ENCODE results near the gene COA8. TPM values are rescaled to one million over a fixed set of nuclear protein-coding genes. Genes with fewer than 3 reads are reported as not detected.

Gene COA8
- total and polyA plus RNA-seq, 2 of the 13 experiments (the other 11 are each of a cell fraction or from before 2014, with no cell fraction given) = 10.9 to 25.1 TPM

DNA sequence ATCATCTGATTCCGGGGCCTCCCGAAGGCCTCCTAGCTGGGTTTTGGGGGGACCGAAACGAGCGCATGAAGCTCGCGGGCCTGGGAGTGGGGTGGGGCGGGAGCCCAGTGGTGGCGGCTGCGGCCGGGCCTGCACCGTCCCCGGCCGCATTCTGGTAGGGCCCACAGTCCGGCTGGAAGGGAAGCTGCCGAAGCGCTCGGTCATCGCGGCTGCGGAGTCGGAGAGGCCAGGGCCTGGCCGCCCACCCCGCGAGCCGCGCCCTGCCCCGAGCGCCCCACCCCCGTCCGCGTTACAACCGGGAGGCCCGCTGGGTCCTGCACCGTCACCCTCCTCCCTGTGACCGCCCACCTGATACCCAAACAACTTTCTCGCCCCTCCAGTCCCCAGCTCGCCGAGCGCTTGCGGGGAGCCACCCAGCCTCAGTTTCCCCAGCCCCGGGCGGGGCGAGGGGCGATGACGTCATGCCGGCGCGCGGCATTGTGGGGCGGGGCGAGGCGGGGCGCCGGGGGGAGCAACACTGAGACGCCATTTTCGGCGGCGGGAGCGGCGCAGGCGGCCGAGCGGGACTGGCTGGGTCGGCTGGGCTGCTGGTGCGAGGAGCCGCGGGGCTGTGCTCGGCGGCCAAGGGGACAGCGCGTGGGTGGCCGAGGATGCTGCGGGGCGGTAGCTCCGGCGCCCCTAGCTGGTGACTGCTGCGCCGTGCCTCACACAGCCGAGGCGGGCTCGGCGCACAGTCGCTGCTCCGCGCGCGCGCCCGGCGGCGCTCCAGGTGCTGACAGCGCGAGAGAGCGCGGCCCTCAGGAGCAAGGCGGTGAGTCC, 66.1 kb downstream of the COA8 start, which contains the start of gene KLC1 (continued):
- TF ChIP-seq NR2C2 (CRISPR knock-in tag; IDR thresholded peaks at IDR 0.05; ENCODE audit: borderline replicate concordance) (no peak; the same call in 1 of the 2 replicates), ZNF337 (CRISPR knock-in tag; IDR thresholded peaks at IDR 0.05; ENCODE audit: borderline replicate concordance, low read depth) (no peak), TAF1 (CRISPR knock-in tag; IDR thresholded peaks at IDR 0.05) (peak; percentile 62), CHD4 (IDR thresholded peaks at IDR 0.05; ENCODE audit: borderline replicate concordance, low read length) (no peak), HDAC6 (IDR thresholded peaks at IDR 0.05; ENCODE audit: low read depth, low read length) (no peak), MAFK (conservative IDR thresholded peaks at IDR 0.05 in 1 of 2, IDR thresholded peaks at IDR 0.05 in 1 of 2; ENCODE audit: low read length in 2 of 2) (no peak), NFKBIZ (CRISPR knock-in tag; IDR thresholded peaks at IDR 0.05) (0 out of 2 replicates have a peak, but pooled peaks have one; percentile 31), ZNF768 (CRISPR knock-in tag; IDR thresholded peaks at IDR 0.05) (0 out of 2 replicates have a peak, but pooled peaks have one; percentile 7), ZNF446 (CRISPR knock-in tag; IDR thresholded peaks at IDR 0.05) (peak; percentile 89), RFX3 (CRISPR knock-in tag; IDR thresholded peaks at IDR 0.05) (no peak), ZNF136 (CRISPR knock-in tag; IDR thresholded peaks at IDR 0.05; ENCODE audit: low read depth) (no peak), ZNF614 (CRISPR knock-in tag; IDR thresholded peaks at IDR 0.05; ENCODE audit: borderline replicate concordance) (no peak), DNMT1 (CRISPR knock-in tag; IDR thresholded peaks at IDR 0.05) (peak; percentile 62; the same call in 1 of the 2 replicates), HMGA1 (CRISPR knock-in tag; conservative IDR thresholded peaks at IDR 0.05) (no peak), ZNF841 (CRISPR knock-in tag; IDR thresholded peaks at IDR 0.05; ENCODE audit: borderline replicate concordance) (no peak), JUNB (CRISPR knock-in tag; IDR thresholded peaks at IDR 0.05; ENCODE audit: borderline replicate concordance) (no peak), ATF7-NPFF (CRISPR knock-in tag; IDR thresholded peaks at IDR 0.05; ENCODE audit: low read depth) (no peak), HOXA5 (CRISPR knock-in tag; IDR thresholded peaks at IDR 0.05) (no peak)
- TF ChIP-seq, protein P1, sequence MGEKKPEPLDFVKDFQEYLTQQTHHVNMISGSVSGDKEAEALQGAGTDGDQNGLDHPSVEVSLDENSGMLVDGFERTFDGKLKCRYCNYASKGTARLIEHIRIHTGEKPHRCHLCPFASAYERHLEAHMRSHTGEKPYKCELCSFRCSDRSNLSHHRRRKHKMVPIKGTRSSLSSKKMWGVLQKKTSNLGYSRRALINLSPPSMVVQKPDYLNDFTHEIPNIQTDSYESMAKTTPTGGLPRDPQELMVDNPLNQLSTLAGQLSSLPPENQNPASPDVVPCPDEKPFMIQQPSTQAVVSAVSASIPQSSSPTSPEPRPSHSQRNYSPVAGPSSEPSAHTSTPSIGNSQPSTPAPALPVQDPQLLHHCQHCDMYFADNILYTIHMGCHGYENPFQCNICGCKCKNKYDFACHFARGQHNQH (CRISPR knock-in tag; IDR thresholded peaks at IDR 0.05) = 0 out of 2 replicates have a peak, but pooled peaks have one; percentile 27
- TF ChIP-seq, protein P2, sequence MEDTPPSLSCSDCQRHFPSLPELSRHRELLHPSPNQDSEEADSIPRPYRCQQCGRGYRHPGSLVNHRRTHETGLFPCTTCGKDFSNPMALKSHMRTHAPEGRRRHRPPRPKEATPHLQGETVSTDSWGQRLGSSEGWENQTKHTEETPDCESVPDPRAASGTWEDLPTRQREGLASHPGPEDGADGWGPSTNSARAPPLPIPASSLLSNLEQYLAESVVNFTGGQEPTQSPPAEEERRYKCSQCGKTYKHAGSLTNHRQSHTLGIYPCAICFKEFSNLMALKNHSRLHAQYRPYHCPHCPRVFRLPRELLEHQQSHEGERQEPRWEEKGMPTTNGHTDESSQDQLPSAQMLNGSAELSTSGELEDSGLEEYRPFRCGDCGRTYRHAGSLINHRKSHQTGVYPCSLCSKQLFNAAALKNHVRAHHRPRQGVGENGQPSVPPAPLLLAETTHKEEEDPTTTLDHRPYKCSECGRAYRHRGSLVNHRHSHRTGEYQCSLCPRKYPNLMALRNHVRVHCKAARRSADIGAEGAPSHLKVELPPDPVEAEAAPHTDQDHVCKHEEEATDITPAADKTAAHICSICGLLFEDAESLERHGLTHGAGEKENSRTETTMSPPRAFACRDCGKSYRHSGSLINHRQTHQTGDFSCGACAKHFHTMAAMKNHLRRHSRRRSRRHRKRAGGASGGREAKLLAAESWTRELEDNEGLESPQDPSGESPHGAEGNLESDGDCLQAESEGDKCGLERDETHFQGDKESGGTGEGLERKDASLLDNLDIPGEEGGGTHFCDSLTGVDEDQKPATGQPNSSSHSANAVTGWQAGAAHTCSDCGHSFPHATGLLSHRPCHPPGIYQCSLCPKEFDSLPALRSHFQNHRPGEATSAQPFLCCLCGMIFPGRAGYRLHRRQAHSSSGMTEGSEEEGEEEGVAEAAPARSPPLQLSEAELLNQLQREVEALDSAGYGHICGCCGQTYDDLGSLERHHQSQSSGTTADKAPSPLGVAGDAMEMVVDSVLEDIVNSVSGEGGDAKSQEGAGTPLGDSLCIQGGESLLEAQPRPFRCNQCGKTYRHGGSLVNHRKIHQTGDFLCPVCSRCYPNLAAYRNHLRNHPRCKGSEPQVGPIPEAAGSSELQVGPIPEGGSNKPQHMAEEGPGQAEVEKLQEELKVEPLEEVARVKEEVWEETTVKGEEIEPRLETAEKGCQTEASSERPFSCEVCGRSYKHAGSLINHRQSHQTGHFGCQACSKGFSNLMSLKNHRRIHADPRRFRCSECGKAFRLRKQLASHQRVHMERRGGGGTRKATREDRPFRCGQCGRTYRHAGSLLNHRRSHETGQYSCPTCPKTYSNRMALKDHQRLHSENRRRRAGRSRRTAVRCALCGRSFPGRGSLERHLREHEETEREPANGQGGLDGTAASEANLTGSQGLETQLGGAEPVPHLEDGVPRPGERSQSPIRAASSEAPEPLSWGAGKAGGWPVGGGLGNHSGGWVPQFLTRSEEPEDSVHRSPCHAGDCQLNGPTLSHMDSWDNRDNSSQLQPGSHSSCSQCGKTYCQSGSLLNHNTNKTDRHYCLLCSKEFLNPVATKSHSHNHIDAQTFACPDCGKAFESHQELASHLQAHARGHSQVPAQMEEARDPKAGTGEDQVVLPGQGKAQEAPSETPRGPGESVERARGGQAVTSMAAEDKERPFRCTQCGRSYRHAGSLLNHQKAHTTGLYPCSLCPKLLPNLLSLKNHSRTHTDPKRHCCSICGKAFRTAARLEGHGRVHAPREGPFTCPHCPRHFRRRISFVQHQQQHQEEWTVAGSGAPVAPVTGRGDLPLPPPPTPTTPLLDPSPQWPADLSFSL (CRISPR knock-in tag; IDR thresholded peaks at IDR 0.05) = no peak

All from HepG2 (cell line).